Measurements from ENCODE around the gene SLC36A2. TPM values are rescaled to one million over a fixed set of nuclear protein-coding genes. Genes with fewer than 3 reads are reported as not detected.

Gene SLC36A2
- total RNA-seq, 6 experiments from 2014 or later: not detected

GRCh38 chr5:151281001-151281639, 66.2 kb downstream of the SLC36A2 start:
- no peak for ATAC-seq

DNA sequence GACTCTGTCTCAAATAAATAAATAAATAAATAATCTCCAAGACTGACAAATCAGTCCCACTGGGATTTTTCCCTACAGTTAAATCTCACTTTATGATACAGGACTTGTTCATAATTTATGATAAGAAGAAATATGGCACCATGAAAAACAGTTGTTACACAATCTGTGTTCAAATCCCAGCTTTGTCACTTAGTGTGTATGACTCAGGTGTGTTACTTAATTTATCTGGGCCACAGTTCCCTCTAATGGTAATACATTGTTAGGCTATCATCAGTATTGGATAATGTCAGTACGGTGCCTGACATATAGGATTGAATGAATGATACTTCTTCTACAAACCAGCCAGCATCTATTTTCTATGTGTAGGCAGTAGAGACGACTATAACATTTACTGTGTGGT, 66.9 kb downstream of the SLC36A2 start:
- Histone ChIP-seq H3K4me1 (no peaks in the 10 kb centered on the region), H3K36me3 (no peaks in the 10 kb centered on the region), H3K4me3 (no peak overlapping the region), H3K27ac (no peak overlapping the region), H3K27me3 (no peaks in the 10 kb centered on the region), H3K9me3 (no peaks in the 10 kb centered on the region)
- TF ChIP-seq POLR2A (IDR thresholded peaks at IDR 0.05) (no peak), CTCF (IDR thresholded peaks at IDR 0.05) (no peak)
- no peak for ATAC-seq
- 80% methylated on average over 2 of the region's 2 CpGs for WGBS (ENCODE audit: insufficient coverage, low coverage, low lambda C conversion rate, missing lambda C conversion rate)
- intact Hi-C loops (cut with DNase I): no loop called here
- DNase-seq: no peak

More at GRCh38 chr5:151281001-151281639, 66.2 kb downstream of the SLC36A2 start:
- no peak for DNase-seq
- 85% methylated on average over 12 of the region's 13 CpGs for whole genome bisulfite sequencing (ENCODE audit: insufficient coverage, low coverage, low lambda C conversion rate, missing lambda C conversion rate)
- TF ChIP-seq CTCF (IDR thresholded peaks at IDR 0.05): no peak
- TF ChIP-seq POLR2A (IDR thresholded peaks at IDR 0.05): no peak
- Histone ChIP-seq H3K27me3 (no peaks in the 10 kb centered on the region), H3K9me3 (no peaks in the 10 kb centered on the region), H3K4me3 (no peak overlapping the region), H3K36me3 (no peaks in the 10 kb centered on the region), H3K4me1 (no peaks in the 10 kb centered on the region), H3K27ac (no peak overlapping the region)
- intact Hi-C loops (cut with DNase I): no loop called here

- TF ChIP-seq CTCF (IDR thresholded peaks at IDR 0.05) (no peak), POLR2A (IDR thresholded peaks at IDR 0.05) (no peak)
- intact Hi-C loops (cut with DNase I): no loop called here
- 74% methylated on average over 3 of the region's 5 CpGs for WGBS (ENCODE audit: insufficient coverage, low coverage, low lambda C conversion rate, missing lambda C conversion rate)
- Histone ChIP-seq H3K36me3 (no peaks in the 10 kb centered on the region), H3K27me3 (no peaks in the 10 kb centered on the region), H3K9me3 (no peaks in the 10 kb centered on the region), H3K4me3 (no peak overlapping the region), H3K27ac (no peak overlapping the region), H3K4me1 (no peaks in the 10 kb centered on the region)
- ATAC-seq (no peak), DNase-seq (no peak)
These were observed 68.5 kb downstream of the SLC36A2 start for GRCh38 chr5:151278845-151279244.

DNA sequence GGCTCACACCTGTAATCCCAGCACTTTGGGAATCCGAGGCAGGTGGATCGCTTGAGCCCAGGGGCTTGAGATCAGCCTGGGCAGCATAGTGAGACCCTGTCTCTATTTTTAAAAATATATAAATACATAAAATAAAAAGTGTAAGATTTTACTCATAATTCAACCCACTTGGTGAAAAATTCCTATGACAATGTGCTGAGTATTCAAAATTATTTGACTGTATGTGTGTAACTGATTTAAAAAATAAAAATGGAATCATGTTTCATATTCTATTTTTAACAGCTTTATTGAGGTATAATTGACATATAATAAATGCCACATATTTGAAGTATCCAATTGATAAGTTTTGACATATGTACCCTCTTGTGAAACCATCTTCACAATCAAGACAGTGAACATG, 71.6 kb downstream of the SLC36A2 start:
- DNase-seq: no peak
- no peak for ATAC-seq
- Histone ChIP-seq H3K9me3 (no peaks in the 10 kb centered on the region), H3K4me3 (no peak overlapping the region), H3K4me1 (no peaks in the 10 kb centered on the region), H3K27me3 (no peaks in the 10 kb centered on the region), H3K27ac (no peak overlapping the region), H3K36me3 (no peaks in the 10 kb centered on the region)
- TF ChIP-seq CTCF (IDR thresholded peaks at IDR 0.05): no peak
- TF ChIP-seq POLR2A (IDR thresholded peaks at IDR 0.05): no peak
- intact Hi-C loops (cut with DNase I): no loop called here
- 87% methylated on average over 2 of the region's 2 CpGs for WGBS (ENCODE audit: insufficient coverage, low coverage, low lambda C conversion rate, missing lambda C conversion rate)

DNA sequence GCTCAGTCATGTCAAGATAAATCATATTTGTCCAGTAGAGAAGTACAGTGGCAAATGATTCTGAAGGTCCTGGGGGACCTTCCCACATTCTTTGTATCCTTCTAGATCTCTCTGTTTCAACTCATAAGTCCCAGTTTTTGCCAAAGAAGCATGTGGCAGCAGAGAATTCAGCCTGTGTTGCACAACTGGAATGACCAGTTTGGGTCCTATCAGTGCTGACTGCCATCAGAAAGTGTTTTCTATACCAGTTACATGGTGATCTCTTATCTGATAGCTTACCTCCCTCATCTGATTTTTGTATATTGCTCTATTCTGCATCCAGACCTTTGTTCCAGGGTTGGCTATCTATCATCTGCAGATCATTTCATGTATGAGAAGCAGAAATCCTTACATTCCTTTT, 72.7 kb downstream of the SLC36A2 start:
- Histone ChIP-seq H3K27ac (no peak overlapping the region), H3K36me3 (no peaks in the 10 kb centered on the region), H3K4me1 (no peaks in the 10 kb centered on the region), H3K27me3 (no peaks in the 10 kb centered on the region), H3K9me3 (no peaks in the 10 kb centered on the region), H3K4me3 (no peak overlapping the region)
- DNase-seq: no peak
- no peak for TF ChIP-seq POLR2A (IDR thresholded peaks at IDR 0.05)
- no peak for TF ChIP-seq CTCF (IDR thresholded peaks at IDR 0.05)
- intact Hi-C loops (cut with DNase I): no loop called here
- no peak for ATAC-seq

Measured in right lobe of liver (tissue), 6 donors.